ENCODE measurements around the gene SUCLG2. TPM values are rescaled to one million over a fixed set of nuclear protein-coding genes. Genes with fewer than 3 reads are reported as not detected.

SUCLG2 gene
- total RNA-seq, 1 donor from 2014 or later, result 63.6 TPM

- Histone ChIP-seq H3K4me3 (no peak overlapping the region), H3K27me3 (no peaks in the 10 kb centered on the region), H3K36me3 (no peaks in the 10 kb centered on the region), H3K79me2 (ENCODE audit: low read depth) (no peaks in the 10 kb centered on the region), H3K4me2 (no peak overlapping the region), H4K20me1 (ENCODE audit: low read depth) (no peaks in the 10 kb centered on the region), H3K9me3 (ENCODE audit: low read depth) (no peaks in the 10 kb centered on the region), H3K27ac (no peak overlapping the region), H3K4me1 (no peaks in the 10 kb centered on the region), H2AFZ (replicated peaks) (no peak overlapping the region), H3K9ac (no peak overlapping the region), H3F3A (ENCODE audit: low read depth) (no peaks in the 10 kb centered on the region)
- H3K27ac Mint-ChIP-seq, result no peak overlapping the region
- peaks cover 4% of the 10 kb centered on the region for H3K4me1 Mint-ChIP-seq
- no peaks in the 10 kb centered on the region for H3K27me3 Mint-ChIP-seq (ENCODE audit: insufficient read depth, low read depth)
- H3K4me3 Mint-ChIP-seq, result no peak overlapping the region
- TF ChIP-seq EZH2phosphoT487 (IDR thresholded peaks at IDR 0.05) (no peak), EZH2 (IDR thresholded peaks at IDR 0.05) (no peak), CTCF (IDR thresholded peaks at IDR 0.05) (no peak)
- H3K9me3 Mint-ChIP-seq, result peaks cover 2% of the 10 kb centered on the region
- no peak for DNase-seq (ENCODE audit: low spot score)
- no peaks in the 10 kb centered on the region for H3K36me3 Mint-ChIP-seq
Measured at GRCh38 chr3:67674055-67674454, 19.6 kb upstream of the SUCLG2 start.

- Histone ChIP-seq H3K4me3 (no peak overlapping the region), H4K20me1 (ENCODE audit: low read depth) (no peaks in the 10 kb centered on the region), H3K9ac (no peak overlapping the region), H3K27me3 (no peaks in the 10 kb centered on the region), H3K36me3 (no peaks in the 10 kb centered on the region), H3K9me3 (ENCODE audit: low read depth) (no peaks in the 10 kb centered on the region), H3K4me1 (no peaks in the 10 kb centered on the region), H3K27ac (no peak overlapping the region), H3F3A (ENCODE audit: low read depth) (no peaks in the 10 kb centered on the region), H2AFZ (replicated peaks) (no peak overlapping the region), H3K79me2 (ENCODE audit: low read depth) (no peaks in the 10 kb centered on the region), H3K4me2 (no peak overlapping the region)
- DNase-seq (ENCODE audit: low spot score), result no peak
- H3K27me3 Mint-ChIP-seq (ENCODE audit: insufficient read depth, low read depth), result peaks cover 3% of the 10 kb centered on the region
- TF ChIP-seq EZH2 (IDR thresholded peaks at IDR 0.05), result no peak
- TF ChIP-seq CTCF (IDR thresholded peaks at IDR 0.05), result no peak
- no peak for TF ChIP-seq EZH2phosphoT487 (IDR thresholded peaks at IDR 0.05)
- H3K27ac Mint-ChIP-seq, result no peak overlapping the region
- H3K4me1 Mint-ChIP-seq, result no peaks in the 10 kb centered on the region
- H3K36me3 Mint-ChIP-seq, result no peaks in the 10 kb centered on the region
- peaks cover 7% of the 10 kb centered on the region for H3K9me3 Mint-ChIP-seq
- H3K4me3 Mint-ChIP-seq, result no peak overlapping the region
Measured at GRCh38 chr3:67662733-67663132, 8.3 kb upstream of the SUCLG2 start.

GRCh38 chr3:67661089-67661488, 6.7 kb upstream of the SUCLG2 start:
- no peak overlapping the region for H3K9ac ChIP-seq
- H3K79me2 ChIP-seq (ENCODE audit: low read depth), result no peaks in the 10 kb centered on the region
- H3K27ac ChIP-seq, result no peak overlapping the region
- H3K4me3 Mint-ChIP-seq, result no peak overlapping the region
- no peaks in the 10 kb centered on the region for H3K27me3 ChIP-seq
- no peaks in the 10 kb centered on the region for H3K9me3 ChIP-seq (ENCODE audit: low read depth)
- no peaks in the 10 kb centered on the region for H3K4me1 Mint-ChIP-seq
- no peak overlapping the region for H3K4me2 ChIP-seq
- DNase-seq (ENCODE audit: low spot score), result no peak
- no peak overlapping the region for H3K4me3 ChIP-seq
- TF ChIP-seq EZH2 (IDR thresholded peaks at IDR 0.05) (no peak), EZH2phosphoT487 (IDR thresholded peaks at IDR 0.05) (no peak), CTCF (IDR thresholded peaks at IDR 0.05) (no peak)
- H3K27ac Mint-ChIP-seq, result no peak overlapping the region
- peaks cover 15% of the 10 kb centered on the region for H3K9me3 Mint-ChIP-seq
- H3F3A ChIP-seq (ENCODE audit: low read depth), result no peaks in the 10 kb centered on the region
- no peaks in the 10 kb centered on the region for H3K27me3 Mint-ChIP-seq (ENCODE audit: insufficient read depth, low read depth)
- H3K4me1 ChIP-seq, result no peaks in the 10 kb centered on the region
- H3K36me3 ChIP-seq, result no peaks in the 10 kb centered on the region
- H4K20me1 ChIP-seq (ENCODE audit: low read depth), result no peaks in the 10 kb centered on the region
- no peak overlapping the region for H2AFZ ChIP-seq (replicated peaks)
- peaks cover under 1% of the 10 kb centered on the region for H3K36me3 Mint-ChIP-seq
